ENCODE data around the gene PCDHGA7. TPM values are rescaled to one million over a fixed set of nuclear protein-coding genes. Genes with fewer than 3 reads are reported as not detected.
"Not testable (repeated sequence)": the region's sequence is repeated elsewhere in the genome, so short reads cannot be mapped to it uniquely, and the experiment has no call there.

PCDHGA7 gene
- total RNA-seq, 1 experiment from 2014 or later, result not detected

- peak; percentile 4 for DNase-seq (ENCODE audit: low read depth)
- in situ Hi-C loops (cut with HindIII; ENCODE audit: low pct_unique_long_range_greater_than_20kb, low sequenced_read_pairs), result no loop called here
These were observed 10.1 kb downstream of the PCDHGA7 start, which contains the start of gene PCDHGA8 for GRCh38 chr5:141392429-141393198. Gene PCDHGA8 (plus strand): TSS chr5:141392633. CDS start chr5:141392814, 181 bp downstream.

- in situ Hi-C loops (cut with HindIII; ENCODE audit: low pct_unique_long_range_greater_than_20kb, low sequenced_read_pairs), result no loop called here
- no peak for DNase-seq (ENCODE audit: low read depth)
These were observed 10.7 kb downstream of the PCDHGA7 start for GRCh38 chr5:141393267-141393666.

- DNase-seq (ENCODE audit: low read depth); in situ Hi-C loops (cut with HindIII; ENCODE audit: low pct_unique_long_range_greater_than_20kb, low sequenced_read_pairs): not testable (repeated sequence)
These were observed 12.1 kb downstream of the PCDHGA7 start for GRCh38 chr5:141394401-141395187.

GRCh38 chr5:141397756-141398551, 15.4 kb downstream of the PCDHGA7 start, which contains the start of gene PCDHGB5:
Gene PCDHGB5 (plus strand): TSS chr5:141397947. CDS start chr5:141398128, 181 bp downstream.
- DNase-seq (ENCODE audit: low read depth); in situ Hi-C loops (cut with HindIII; ENCODE audit: low pct_unique_long_range_greater_than_20kb, low sequenced_read_pairs): not testable (repeated sequence)

GRCh38 chr5:141398608-141399007, 16.1 kb downstream of the PCDHGA7 start:
- in situ Hi-C loops (cut with HindIII; ENCODE audit: low pct_unique_long_range_greater_than_20kb, low sequenced_read_pairs), result no loop called here
- no peak for DNase-seq (ENCODE audit: low read depth)

GRCh38 chr5:141399555-141400258, 17.2 kb downstream of the PCDHGA7 start:
- in situ Hi-C loops (cut with HindIII; ENCODE audit: low pct_unique_long_range_greater_than_20kb, low sequenced_read_pairs), result no loop called here
- DNase-seq (ENCODE audit: low read depth), result no peak

- in situ Hi-C loops (cut with HindIII; ENCODE audit: low pct_unique_long_range_greater_than_20kb, low sequenced_read_pairs), result no loop called here
- DNase-seq (ENCODE audit: low read depth), result no peak
These were observed 20.2 kb downstream of the PCDHGA7 start, which contains the start of gene PCDHGA9 for GRCh38 chr5:141402553-141403243. Gene PCDHGA9 (plus strand): TSS chr5:141402778. CDS start chr5:141402953, 175 bp downstream.

- DNase-seq (ENCODE audit: low read depth), result no peak
- in situ Hi-C loops (cut with HindIII; ENCODE audit: low pct_unique_long_range_greater_than_20kb, low sequenced_read_pairs), result no loop called here
These were observed 20.8 kb downstream of the PCDHGA7 start for GRCh38 chr5:141403387-141403786.

GRCh38 chr5:141407790-141408505, 25.4 kb downstream of the PCDHGA7 start, which contains the start of gene PCDHGB6:
Gene PCDHGB6 (plus strand): TSS chr5:141408021. CDS start chr5:141408203, 182 bp downstream.
- DNase-seq (ENCODE audit: low read depth), result peak; percentile 58
- in situ Hi-C loops (cut with HindIII; ENCODE audit: low pct_unique_long_range_greater_than_20kb, low sequenced_read_pairs), result not testable (repeated sequence)

GRCh38 chr5:141409598-141410306, 27.2 kb downstream of the PCDHGA7 start:
- no peak for DNase-seq (ENCODE audit: low read depth)
- in situ Hi-C loops (cut with HindIII; ENCODE audit: low pct_unique_long_range_greater_than_20kb, low sequenced_read_pairs), result no loop called here

GRCh38 chr5:141411575-141411974, 29.0 kb downstream of the PCDHGA7 start:
- in situ Hi-C loops (cut with HindIII; ENCODE audit: low pct_unique_long_range_greater_than_20kb, low sequenced_read_pairs), result no loop called here

GRCh38 chr5:141412854-141413539, 30.5 kb downstream of the PCDHGA7 start, which contains the start of gene PCDHGA10:
Gene PCDHGA10 (plus strand): TSS chr5:141412987. CDS start chr5:141413176, 189 bp downstream.
- in situ Hi-C loops (cut with HindIII; ENCODE audit: low pct_unique_long_range_greater_than_20kb, low sequenced_read_pairs), result no loop called here
- no peak for DNase-seq (ENCODE audit: low read depth)

More at GRCh38 chr5:141411575-141411974, 29.0 kb downstream of the PCDHGA7 start:
- DNase-seq (ENCODE audit: low read depth), result no peak

GRCh38 chr5:141413540-141414069, 31.1 kb downstream of the PCDHGA7 start:
- no peak for DNase-seq (ENCODE audit: low read depth)
- in situ Hi-C loops (cut with HindIII; ENCODE audit: low pct_unique_long_range_greater_than_20kb, low sequenced_read_pairs), result no loop called here

- in situ Hi-C loops (cut with HindIII; ENCODE audit: low pct_unique_long_range_greater_than_20kb, low sequenced_read_pairs); DNase-seq (ENCODE audit: low read depth): not testable (repeated sequence)
These were observed 32.2 kb downstream of the PCDHGA7 start for GRCh38 chr5:141414548-141415274.

Data from Caki2 (cell line).